ENCODE results near the gene SLC7A6.

Gene SLC7A6

DNA sequence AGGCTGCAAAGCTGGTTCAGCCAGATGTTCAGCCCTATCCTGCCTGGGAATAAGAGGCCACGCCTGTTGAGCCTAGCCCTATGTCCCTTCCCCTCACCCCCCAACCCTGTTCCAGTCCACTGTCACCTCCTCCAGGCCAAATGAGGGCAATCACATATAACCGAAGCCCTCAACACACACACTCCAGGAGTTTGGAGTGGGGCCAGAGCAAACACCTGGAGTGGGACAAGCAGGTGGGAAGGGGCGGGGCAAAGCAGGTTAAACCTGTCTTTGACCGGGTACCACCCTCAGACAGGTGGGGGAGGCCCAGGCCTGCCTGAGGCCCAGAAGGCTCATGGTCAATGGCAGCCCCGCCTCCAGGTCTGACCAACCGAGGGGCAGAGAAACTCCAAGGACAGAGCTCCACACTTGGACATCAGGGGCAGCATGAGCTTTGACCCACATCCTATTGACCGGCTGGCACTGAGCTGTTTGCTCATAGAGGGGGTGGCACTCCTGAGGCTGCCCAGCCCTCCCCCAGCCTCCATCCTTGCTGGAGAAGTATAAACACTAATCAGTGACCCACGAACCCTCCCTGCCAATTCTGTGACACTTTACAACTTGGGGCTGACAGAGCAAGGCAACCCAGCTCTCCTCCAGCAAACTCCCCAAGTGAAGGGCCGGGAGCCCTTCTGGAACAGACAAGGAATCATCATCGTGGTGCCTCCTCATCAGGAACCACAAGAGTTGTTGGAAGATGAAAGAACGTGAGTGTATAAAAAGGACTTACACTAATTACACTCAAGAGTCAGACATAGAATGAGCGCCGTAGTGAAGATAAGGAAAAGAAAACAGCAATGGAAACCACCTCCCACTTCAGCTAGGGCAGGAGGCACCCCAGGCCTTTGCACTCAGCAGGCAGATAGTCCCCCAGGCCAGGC lies 29.9 kb upstream of the SLC7A6 start:
- Histone ChIP-seq H3K9me3 (ENCODE audit: control insufficient read depth, low read length) (no peaks in the 10 kb centered on the region), H3K27me3 (ENCODE audit: control insufficient read depth, insufficient read depth, low read length, poor library complexity, severe bottlenecking) (peaks cover 40% of the 10 kb centered on the region), H3K4me1 (ENCODE audit: control insufficient read depth, insufficient read depth, low read length) (peaks cover 18% of the 10 kb centered on the region), H3K27ac (ENCODE audit: insufficient read depth, low read depth, low read length, poor library complexity, severe bottlenecking) (no peak overlapping the region), H3K36me3 (ENCODE audit: control insufficient read depth, insufficient read depth, low read length) (no peaks in the 10 kb centered on the region), H3K4me3 (ENCODE audit: insufficient read depth, low read depth, low read length) (no peak overlapping the region)
- 76 to 79% methylated on average over 13 of the region's 13 CpGs for whole genome bisulfite sequencing, 2 experiments

DNA sequence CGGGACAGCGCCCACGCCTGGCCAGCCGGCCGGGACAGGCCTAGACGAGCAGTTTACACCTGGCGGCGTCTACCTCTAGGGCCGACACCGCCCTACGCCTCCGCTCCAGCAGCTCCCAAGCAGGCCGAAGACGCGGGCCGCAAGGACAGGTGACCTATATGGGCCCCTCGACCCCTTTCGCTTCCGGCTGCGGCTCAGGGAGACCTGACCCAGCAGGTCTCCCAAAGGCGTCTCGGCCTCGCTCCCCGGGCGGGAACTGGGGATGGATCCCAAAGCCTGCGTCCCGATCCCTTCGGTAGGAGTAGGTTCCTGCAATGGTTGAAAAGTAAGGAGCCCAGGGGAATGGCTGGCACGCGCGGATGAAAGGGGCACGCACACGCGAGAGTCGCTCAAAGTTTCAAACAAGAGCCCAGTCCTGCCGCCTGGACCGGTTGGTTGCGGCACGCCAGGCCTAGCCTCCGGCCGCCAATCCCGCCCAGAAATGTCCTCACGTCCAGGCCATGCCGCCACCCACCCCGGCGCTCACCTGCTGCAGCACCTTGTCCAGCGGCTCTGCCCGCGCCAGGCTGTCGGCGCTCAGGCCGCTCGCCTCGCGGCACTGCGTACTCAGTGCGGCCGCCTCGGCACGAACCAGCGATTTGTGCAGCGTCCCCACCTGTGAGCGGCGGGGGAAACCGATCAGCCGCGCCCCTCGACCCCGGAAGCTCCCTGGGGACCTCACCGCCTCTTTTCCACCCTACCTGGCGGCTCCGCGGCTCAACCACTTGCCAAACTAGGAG lies 29.0 kb upstream of the SLC7A6 start:
- WGBS, 2 experiments, result 4 to 6% methylated on average over 73 of the region's 73 CpGs
- Histone ChIP-seq H3K9me3 (ENCODE audit: control insufficient read depth, low read length) (no peaks in the 10 kb centered on the region), H3K4me3 (ENCODE audit: insufficient read depth, low read depth, low read length) (peak overlapping the region; percentile 50), H3K27ac (ENCODE audit: insufficient read depth, low read depth, low read length, poor library complexity, severe bottlenecking) (no peak overlapping the region), H3K4me1 (ENCODE audit: control insufficient read depth, insufficient read depth, low read length) (peaks cover 18% of the 10 kb centered on the region), H3K36me3 (ENCODE audit: control insufficient read depth, insufficient read depth, low read length) (no peaks in the 10 kb centered on the region), H3K27me3 (ENCODE audit: control insufficient read depth, insufficient read depth, low read length, poor library complexity, severe bottlenecking) (peaks cover 40% of the 10 kb centered on the region)

DNA sequence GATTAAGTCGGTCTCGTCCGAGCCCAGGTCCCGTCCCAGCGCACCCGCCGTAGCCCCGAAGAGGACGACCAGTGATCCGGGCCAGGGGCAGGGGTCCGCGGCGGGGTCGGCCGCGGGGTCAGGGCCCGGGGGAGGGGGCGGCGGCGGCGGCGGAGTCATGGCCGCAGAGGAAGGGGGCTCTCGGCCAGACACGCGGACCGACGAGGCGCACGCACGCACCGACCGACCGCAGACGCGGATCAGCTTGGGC lies 28.5 kb upstream of the SLC7A6 start, which contains the start of gene ESRP2:
Gene ESRP2 (minus strand): TSS at position 241 of the 250 bp plus-strand sequence. CDS start 82 bp downstream, at position 159.
- WGBS, 2 experiments, result 1% methylated on average over 36 of the region's 36 CpGs
- Histone ChIP-seq H3K27ac (ENCODE audit: insufficient read depth, low read depth, low read length, poor library complexity, severe bottlenecking) (no peak within 1 kb of the TSS), H3K27me3 (ENCODE audit: control insufficient read depth, insufficient read depth, low read length, poor library complexity, severe bottlenecking) (peaks cover 40% of the 10 kb centered on the region)

DNA sequence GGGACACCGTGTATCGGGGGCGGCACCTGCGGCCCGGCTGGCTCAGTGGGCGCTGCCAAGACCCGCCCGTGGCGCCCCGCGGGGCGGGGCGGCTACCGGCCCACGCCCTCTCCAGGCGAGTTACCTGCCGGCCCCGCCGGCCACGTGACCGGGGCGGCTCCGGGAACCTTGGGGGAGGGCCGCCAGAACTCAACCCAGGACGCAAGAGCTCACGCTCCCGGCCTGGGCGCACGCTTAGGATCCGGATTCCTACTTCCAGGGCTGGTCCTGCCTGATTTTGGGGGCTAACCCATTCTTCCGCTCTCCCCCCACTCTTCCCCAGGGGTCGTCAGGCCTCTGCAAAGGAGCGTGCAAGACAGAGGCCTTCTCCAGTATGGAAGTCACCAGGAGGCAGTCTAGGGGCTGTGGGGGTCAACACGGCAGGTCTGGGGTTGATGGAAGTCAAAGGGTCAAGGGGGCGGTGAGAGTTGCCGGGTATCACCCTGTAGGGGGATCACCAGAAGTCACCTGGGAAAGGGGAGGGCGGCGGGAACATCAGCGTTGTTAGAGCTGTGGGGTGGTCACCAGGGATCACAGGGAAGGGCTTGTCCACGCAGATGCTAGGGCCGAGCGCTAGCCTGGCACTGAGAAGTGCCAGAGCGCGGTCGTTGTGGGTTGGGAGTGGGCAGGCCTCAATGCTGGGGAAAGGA lies 28.0 kb upstream of the SLC7A6 start:
- 5% methylated on average over 45 of the region's 45 CpGs for WGBS, 2 experiments
- Histone ChIP-seq H3K4me1 (ENCODE audit: control insufficient read depth, insufficient read depth, low read length) (peaks cover 18% of the 10 kb centered on the region), H3K27ac (ENCODE audit: insufficient read depth, low read depth, low read length, poor library complexity, severe bottlenecking) (no peak overlapping the region), H3K27me3 (ENCODE audit: control insufficient read depth, insufficient read depth, low read length, poor library complexity, severe bottlenecking) (peaks cover 40% of the 10 kb centered on the region), H3K36me3 (ENCODE audit: control insufficient read depth, insufficient read depth, low read length) (no peaks in the 10 kb centered on the region), H3K9me3 (ENCODE audit: control insufficient read depth, low read length) (no peaks in the 10 kb centered on the region), H3K4me3 (ENCODE audit: insufficient read depth, low read depth, low read length) (peak overlapping the region; percentile 50)

More for the DNA sequence above, 28.5 kb upstream of the SLC7A6 start, which contains the start of gene ESRP2:
- Histone ChIP-seq H3K9me3 (ENCODE audit: control insufficient read depth, low read length) (no peaks in the 10 kb centered on the region), H3K36me3 (ENCODE audit: control insufficient read depth, insufficient read depth, low read length) (no peaks in the 10 kb centered on the region), H3K4me3 (ENCODE audit: insufficient read depth, low read depth, low read length) (peak within 1 kb of the TSS; percentile 50), H3K4me1 (ENCODE audit: control insufficient read depth, insufficient read depth, low read length) (peaks cover 18% of the 10 kb centered on the region)

DNA sequence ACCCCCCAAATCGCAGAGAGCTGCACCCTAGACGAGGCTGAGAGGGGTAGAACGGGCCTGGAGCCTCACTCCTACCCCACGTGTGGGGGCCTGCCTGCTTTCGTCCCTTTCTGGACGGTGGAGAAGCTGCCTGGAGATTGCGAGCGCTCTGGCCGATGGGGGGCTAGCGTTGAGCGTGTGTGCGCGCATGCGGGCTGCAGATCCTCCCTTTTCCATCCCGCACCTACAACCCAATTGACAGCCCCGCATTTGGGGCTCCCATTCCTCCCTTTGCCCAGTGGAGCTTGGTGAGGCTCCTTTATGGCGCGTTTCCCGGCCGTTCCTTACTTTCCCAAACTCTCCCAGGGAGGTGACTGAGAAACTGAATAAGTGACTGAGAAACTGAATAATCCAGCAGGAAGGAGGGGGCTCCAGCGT lies 27.5 kb upstream of the SLC7A6 start:
- WGBS, 2 experiments, result 4% methylated on average over 21 of the region's 21 CpGs
- no peaks in the 10 kb centered on the region for H3K9me3 ChIP-seq (ENCODE audit: control insufficient read depth, low read length)
- H3K4me3 ChIP-seq (ENCODE audit: insufficient read depth, low read depth, low read length), result peak overlapping the region; percentile 50
- H3K27ac ChIP-seq (ENCODE audit: insufficient read depth, low read depth, low read length, poor library complexity, severe bottlenecking), result peak overlapping the region; percentile 36
- peaks cover 40% of the 10 kb centered on the region for H3K27me3 ChIP-seq (ENCODE audit: control insufficient read depth, insufficient read depth, low read length, poor library complexity, severe bottlenecking)
- H3K36me3 ChIP-seq (ENCODE audit: control insufficient read depth, insufficient read depth, low read length), result no peaks in the 10 kb centered on the region
- H3K4me1 ChIP-seq (ENCODE audit: control insufficient read depth, insufficient read depth, low read length), result peaks cover 18% of the 10 kb centered on the region

DNA sequence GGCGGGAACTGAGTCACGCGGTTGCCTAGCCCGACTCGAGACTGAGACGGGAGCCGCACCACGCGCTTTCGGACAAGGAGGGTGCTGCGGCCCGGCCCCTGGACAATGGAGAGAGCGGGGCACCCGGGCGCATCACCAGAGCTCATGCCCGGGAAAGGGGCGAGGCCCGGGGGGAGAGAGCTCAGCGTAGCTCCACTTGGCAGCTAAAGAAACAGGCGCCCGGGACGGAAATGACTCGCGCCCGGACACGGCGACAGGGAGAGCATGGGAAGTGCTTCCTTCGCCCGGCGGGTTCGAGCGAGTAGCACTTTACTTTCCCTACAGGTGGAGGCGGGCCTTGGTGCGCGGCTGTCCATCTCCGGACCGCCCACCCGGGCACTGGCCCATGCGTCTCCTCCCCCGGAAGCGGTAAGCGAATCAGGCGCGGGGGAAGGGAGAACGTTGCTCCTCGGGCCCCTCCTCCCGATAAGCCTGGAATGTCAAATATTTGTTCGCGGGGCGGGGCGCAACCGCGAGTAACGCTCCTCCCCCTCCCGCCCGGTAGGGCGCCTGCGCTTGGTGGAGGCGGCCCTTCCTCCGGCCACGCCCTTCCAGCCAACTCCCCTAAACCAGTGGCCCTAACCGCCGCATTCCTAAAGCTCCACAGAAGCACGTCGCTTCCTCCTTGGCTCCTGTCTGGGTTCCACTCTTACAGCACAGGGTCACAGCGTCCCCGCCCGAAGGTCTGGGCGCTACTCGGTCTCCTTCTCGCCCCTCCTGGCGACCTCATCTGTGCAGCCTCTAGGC lies 26.9 kb upstream of the SLC7A6 start:
- peaks cover 18% of the 10 kb centered on the region for H3K4me1 ChIP-seq (ENCODE audit: control insufficient read depth, insufficient read depth, low read length)
- peak overlapping the region; percentile 50 for H3K4me3 ChIP-seq (ENCODE audit: insufficient read depth, low read depth, low read length)
- peaks cover 40% of the 10 kb centered on the region for H3K27me3 ChIP-seq (ENCODE audit: control insufficient read depth, insufficient read depth, low read length, poor library complexity, severe bottlenecking)
- H3K9me3 ChIP-seq (ENCODE audit: control insufficient read depth, low read length), result no peaks in the 10 kb centered on the region
- no peaks in the 10 kb centered on the region for H3K36me3 ChIP-seq (ENCODE audit: control insufficient read depth, insufficient read depth, low read length)
- H3K27ac ChIP-seq (ENCODE audit: insufficient read depth, low read depth, low read length, poor library complexity, severe bottlenecking), result peak overlapping the region; percentile 36
- 0 to 1% methylated on average over 72 of the region's 72 CpGs for WGBS, 2 experiments

DNA sequence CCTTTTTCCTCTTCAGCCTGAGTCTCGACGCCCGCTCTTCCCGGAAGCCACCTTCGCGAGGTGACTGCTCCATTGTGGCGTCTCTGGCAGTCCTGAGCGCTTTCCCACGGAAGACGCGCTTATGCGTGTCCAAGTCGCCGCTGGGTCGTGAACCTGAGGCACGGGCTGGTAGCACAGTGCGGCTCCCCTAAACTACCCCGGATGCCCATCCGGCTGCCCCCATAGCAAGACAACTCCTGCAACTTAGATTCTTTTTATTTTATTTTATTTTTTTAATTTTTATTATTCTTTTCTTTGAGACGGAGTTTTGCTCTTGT lies 26.3 kb upstream of the SLC7A6 start:
- Histone ChIP-seq H3K27me3 (ENCODE audit: control insufficient read depth, insufficient read depth, low read length, poor library complexity, severe bottlenecking) (peaks cover 40% of the 10 kb centered on the region), H3K36me3 (ENCODE audit: control insufficient read depth, insufficient read depth, low read length) (no peaks in the 10 kb centered on the region), H3K4me1 (ENCODE audit: control insufficient read depth, insufficient read depth, low read length) (peaks cover 18% of the 10 kb centered on the region), H3K9me3 (ENCODE audit: control insufficient read depth, low read length) (no peaks in the 10 kb centered on the region), H3K27ac (ENCODE audit: insufficient read depth, low read depth, low read length, poor library complexity, severe bottlenecking) (no peak overlapping the region), H3K4me3 (ENCODE audit: insufficient read depth, low read depth, low read length) (peak overlapping the region; percentile 21)
- WGBS, 2 experiments, result 36 to 37% methylated on average over 20 of the region's 20 CpGs

DNA sequence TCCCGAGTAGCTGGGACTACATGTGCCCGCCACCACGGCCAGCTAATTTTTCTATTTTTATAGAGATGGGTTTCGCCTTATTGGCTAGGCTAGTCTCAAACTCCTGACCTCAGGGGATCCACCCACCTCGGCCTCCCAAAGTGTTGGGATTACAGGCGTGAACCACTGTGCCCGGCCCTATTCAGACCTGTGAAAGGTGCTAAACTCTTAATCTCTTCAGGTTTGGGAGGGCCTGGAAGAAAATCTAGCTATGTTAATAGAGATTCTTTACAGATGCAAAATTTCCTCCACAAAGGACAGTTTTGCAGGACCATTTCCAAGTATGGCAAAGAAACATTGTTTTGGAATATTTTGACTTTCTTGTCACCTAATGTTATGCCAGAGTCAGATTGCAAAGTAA lies 22.2 kb upstream of the SLC7A6 start:
- H3K36me3 ChIP-seq (ENCODE audit: control insufficient read depth, insufficient read depth, low read length), result no peaks in the 10 kb centered on the region
- H3K4me1 ChIP-seq (ENCODE audit: control insufficient read depth, insufficient read depth, low read length), result no peaks in the 10 kb centered on the region
- 84 to 92% methylated on average over 7 of the region's 7 CpGs for WGBS, 2 experiments
- no peaks in the 10 kb centered on the region for H3K9me3 ChIP-seq (ENCODE audit: control insufficient read depth, low read length)
- H3K27ac ChIP-seq (ENCODE audit: insufficient read depth, low read depth, low read length, poor library complexity, severe bottlenecking), result no peak overlapping the region
- peaks cover 23% of the 10 kb centered on the region for H3K27me3 ChIP-seq (ENCODE audit: control insufficient read depth, insufficient read depth, low read length, poor library complexity, severe bottlenecking)
- no peak overlapping the region for H3K4me3 ChIP-seq (ENCODE audit: insufficient read depth, low read depth, low read length)

DNA sequence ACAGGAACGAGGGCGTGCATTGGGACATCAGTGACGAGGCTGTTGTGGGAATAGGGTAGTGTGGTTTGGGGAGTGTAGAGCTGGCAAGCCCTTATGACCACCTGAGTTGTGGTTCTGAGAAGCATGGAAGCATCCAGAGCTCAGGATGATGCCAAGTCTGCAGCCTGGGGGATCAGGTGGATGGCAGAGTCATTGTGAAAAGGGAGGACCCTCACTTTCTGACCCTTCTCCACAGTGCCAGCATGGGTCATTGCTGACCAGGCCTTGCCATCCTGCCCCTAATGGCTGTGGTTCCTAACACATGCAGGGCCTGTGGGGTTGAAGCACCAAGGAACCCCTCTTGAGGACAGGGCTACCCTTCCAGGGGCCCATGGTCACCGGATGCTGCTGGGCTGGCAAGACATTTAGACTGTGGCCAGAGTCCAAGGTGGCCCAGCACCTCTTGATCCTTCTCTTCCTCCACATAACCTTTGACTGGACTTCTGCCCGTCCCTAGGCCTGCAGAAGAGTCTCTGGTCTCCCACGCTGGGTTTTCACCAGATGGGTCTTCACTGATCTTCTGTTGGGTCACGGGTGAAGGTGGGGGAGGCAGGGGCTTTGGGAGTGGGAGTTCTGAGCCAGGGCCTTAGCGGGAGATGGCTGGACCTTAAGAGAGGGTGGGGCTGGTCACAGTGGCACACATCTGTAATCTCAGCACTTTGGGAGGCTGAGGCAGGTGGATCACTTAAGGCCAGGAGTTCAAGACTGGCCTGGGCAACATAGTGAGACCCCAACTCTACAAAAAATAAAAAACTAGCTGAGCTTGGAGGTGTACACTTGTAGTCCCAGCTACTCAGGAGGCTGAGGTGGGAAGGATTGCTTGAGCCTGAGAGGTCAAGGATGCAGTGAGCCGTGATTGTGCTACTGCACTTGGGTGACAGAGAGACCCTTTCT lies 21.1 kb upstream of the SLC7A6 start:
- Histone ChIP-seq H3K9me3 (ENCODE audit: control insufficient read depth, low read length) (no peaks in the 10 kb centered on the region), H3K36me3 (ENCODE audit: control insufficient read depth, insufficient read depth, low read length) (no peaks in the 10 kb centered on the region), H3K4me1 (ENCODE audit: control insufficient read depth, insufficient read depth, low read length) (no peaks in the 10 kb centered on the region), H3K4me3 (ENCODE audit: insufficient read depth, low read depth, low read length) (no peak overlapping the region), H3K27ac (ENCODE audit: insufficient read depth, low read depth, low read length, poor library complexity, severe bottlenecking) (no peak overlapping the region), H3K27me3 (ENCODE audit: control insufficient read depth, insufficient read depth, low read length, poor library complexity, severe bottlenecking) (peaks cover 22% of the 10 kb centered on the region)
- 89 to 90% methylated on average over 9 of the region's 9 CpGs for WGBS, 2 experiments

All from ectodermal cell (in vitro differentiated cells).